Measurements from ENCODE around the gene TAF1C. TPM values are rescaled to one million over a fixed set of nuclear protein-coding genes. Genes with fewer than 3 reads are reported as not detected.

TAF1C gene
- total and polyA plus RNA-seq, 2 of the 8 experiments (the other 6 are each of a cell fraction or from before 2014, with no cell fraction given), result 44.6 to 63.8 TPM

DNA sequence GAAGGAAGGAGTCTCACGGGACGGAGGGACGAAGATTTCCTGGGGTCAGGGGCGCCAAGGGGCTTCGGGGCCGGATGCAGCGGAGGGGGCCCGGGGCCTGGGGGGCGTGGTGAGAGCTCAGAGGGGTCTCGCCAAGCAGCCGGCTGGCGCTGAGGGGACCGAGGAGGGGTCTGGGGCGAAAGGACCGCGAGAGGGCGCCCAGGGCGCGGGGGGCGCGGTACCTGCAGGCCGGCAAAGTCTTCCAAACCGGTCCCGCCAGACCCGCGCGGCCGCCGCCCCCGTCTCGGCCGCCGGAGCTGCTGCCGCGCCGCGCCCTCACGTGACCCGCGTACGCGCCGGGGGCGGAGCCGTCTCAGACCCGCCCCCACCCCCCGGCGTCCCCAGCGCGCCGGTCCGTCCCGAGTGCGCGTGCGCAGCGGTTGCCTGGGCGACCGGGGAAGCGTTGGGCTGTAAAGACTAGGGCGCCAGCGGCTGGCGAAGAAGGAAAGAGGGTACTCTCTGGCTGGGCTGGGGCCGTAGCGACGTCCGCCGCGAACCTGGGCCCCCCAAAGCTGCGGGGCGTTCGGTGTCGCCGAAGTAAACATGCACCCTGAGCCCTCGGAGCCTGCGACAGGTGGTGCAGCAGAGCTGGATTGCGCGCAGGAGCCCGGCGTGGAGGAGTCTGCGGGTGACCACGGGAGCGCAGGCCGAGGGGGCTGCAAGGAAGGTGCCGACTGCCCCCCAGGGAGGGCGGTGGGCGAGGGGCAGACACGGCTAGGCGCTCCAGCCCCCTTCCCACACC, 41.8 kb downstream of the TAF1C start, which contains the start of the genes DNAAF1 and HSDL1 (continued):
- TF ChIP-seq, protein P1, sequence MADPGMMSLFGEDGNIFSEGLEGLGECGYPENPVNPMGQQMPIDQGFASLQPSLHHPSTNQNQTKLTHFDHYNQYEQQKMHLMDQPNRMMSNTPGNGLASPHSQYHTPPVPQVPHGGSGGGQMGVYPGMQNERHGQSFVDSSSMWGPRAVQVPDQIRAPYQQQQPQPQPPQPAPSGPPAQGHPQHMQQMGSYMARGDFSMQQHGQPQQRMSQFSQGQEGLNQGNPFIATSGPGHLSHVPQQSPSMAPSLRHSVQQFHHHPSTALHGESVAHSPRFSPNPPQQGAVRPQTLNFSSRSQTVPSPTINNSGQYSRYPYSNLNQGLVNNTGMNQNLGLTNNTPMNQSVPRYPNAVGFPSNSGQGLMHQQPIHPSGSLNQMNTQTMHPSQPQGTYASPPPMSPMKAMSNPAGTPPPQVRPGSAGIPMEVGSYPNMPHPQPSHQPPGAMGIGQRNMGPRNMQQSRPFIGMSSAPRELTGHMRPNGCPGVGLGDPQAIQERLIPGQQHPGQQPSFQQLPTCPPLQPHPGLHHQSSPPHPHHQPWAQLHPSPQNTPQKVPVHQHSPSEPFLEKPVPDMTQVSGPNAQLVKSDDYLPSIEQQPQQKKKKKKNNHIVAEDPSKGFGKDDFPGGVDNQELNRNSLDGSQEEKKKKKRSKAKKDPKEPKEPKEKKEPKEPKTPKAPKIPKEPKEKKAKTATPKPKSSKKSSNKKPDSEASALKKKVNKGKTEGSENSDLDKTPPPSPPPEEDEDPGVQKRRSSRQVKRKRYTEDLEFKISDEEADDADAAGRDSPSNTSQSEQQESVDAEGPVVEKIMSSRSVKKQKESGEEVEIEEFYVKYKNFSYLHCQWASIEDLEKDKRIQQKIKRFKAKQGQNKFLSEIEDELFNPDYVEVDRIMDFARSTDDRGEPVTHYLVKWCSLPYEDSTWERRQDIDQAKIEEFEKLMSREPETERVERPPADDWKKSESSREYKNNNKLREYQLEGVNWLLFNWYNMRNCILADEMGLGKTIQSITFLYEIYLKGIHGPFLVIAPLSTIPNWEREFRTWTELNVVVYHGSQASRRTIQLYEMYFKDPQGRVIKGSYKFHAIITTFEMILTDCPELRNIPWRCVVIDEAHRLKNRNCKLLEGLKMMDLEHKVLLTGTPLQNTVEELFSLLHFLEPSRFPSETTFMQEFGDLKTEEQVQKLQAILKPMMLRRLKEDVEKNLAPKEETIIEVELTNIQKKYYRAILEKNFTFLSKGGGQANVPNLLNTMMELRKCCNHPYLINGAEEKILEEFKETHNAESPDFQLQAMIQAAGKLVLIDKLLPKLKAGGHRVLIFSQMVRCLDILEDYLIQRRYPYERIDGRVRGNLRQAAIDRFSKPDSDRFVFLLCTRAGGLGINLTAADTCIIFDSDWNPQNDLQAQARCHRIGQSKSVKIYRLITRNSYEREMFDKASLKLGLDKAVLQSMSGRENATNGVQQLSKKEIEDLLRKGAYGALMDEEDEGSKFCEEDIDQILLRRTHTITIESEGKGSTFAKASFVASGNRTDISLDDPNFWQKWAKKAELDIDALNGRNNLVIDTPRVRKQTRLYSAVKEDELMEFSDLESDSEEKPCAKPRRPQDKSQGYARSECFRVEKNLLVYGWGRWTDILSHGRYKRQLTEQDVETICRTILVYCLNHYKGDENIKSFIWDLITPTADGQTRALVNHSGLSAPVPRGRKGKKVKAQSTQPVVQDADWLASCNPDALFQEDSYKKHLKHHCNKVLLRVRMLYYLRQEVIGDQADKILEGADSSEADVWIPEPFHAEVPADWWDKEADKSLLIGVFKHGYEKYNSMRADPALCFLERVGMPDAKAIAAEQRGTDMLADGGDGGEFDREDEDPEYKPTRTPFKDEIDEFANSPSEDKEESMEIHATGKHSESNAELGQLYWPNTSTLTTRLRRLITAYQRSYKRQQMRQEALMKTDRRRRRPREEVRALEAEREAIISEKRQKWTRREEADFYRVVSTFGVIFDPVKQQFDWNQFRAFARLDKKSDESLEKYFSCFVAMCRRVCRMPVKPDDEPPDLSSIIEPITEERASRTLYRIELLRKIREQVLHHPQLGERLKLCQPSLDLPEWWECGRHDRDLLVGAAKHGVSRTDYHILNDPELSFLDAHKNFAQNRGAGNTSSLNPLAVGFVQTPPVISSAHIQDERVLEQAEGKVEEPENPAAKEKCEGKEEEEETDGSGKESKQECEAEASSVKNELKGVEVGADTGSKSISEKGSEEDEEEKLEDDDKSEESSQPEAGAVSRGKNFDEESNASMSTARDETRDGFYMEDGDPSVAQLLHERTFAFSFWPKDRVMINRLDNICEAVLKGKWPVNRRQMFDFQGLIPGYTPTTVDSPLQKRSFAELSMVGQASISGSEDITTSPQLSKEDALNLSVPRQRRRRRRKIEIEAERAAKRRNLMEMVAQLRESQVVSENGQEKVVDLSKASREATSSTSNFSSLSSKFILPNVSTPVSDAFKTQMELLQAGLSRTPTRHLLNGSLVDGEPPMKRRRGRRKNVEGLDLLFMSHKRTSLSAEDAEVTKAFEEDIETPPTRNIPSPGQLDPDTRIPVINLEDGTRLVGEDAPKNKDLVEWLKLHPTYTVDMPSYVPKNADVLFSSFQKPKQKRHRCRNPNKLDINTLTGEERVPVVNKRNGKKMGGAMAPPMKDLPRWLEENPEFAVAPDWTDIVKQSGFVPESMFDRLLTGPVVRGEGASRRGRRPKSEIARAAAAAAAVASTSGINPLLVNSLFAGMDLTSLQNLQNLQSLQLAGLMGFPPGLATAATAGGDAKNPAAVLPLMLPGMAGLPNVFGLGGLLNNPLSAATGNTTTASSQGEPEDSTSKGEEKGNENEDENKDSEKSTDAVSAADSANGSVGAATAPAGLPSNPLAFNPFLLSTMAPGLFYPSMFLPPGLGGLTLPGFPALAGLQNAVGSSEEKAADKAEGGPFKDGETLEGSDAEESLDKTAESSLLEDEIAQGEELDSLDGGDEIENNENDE (IDR thresholded peaks at IDR 0.05; ENCODE audit: insufficient replicate concordance, low read length), result no peak
- TF ChIP-seq TAF1 (IDR thresholded peaks at IDR 0.05; ENCODE audit: low read depth, low read length), result peak; percentile 19; the same call in 1 of the 2 replicates
- TF ChIP-seq PHF8 (conservative IDR thresholded peaks at IDR 0.05; ENCODE audit: low read depth, low read length), result peak; percentile 71
- no peak for TF ChIP-seq ZNF274 (IDR thresholded peaks at IDR 0.05; ENCODE audit: borderline replicate concordance, extremely low read depth, low read length)
- peak; percentile 82 for TF ChIP-seq NRF1 (IDR thresholded peaks at IDR 0.05; ENCODE audit: low read depth, low read length)
- no peak for TF ChIP-seq NANOG (IDR thresholded peaks at IDR 0.05; ENCODE audit: insufficient read depth, low read depth, low read length, poor library complexity, severe bottlenecking)
- TF ChIP-seq KDM1A (IDR thresholded peaks at IDR 0.05; ENCODE audit: borderline replicate concordance, low read length), result no peak
- no peak for TF ChIP-seq BCL11A (IDR thresholded peaks at IDR 0.05; ENCODE audit: low read depth in 2 of 2, low read length in 2 of 2)
- peak; percentile 14; the same call in 1 of the 2 replicates for TF ChIP-seq TBP (IDR thresholded peaks at IDR 0.05; ENCODE audit: low read depth, low read length)
